Heart left ventricle (tissue), 16 donors: ENCODE measurements around the gene RSPRY1. TPM values are rescaled to one million over a fixed set of nuclear protein-coding genes. Genes with fewer than 3 reads are reported as not detected.

Source experiments
- ATAC-seq, 4 donors: fragments of 200-7000 bp; cut with Tn5 transposase; one replicate each; pipeline ENCODE4 v1.9.1; 2020 to 2022; ENCODE audit warnings: moderate library complexity in 4 of 4, mild to moderate bottlenecking in 3 of 4, moderate number of reproducible peaks in 1 of 4
- DNase-seq, 5 donors: peaks; one replicate each; pipeline ENCODE4 v3.0.0-alpha.2; 2020
- H3K27ac ChIP-seq, 12 donors: fragments of 200-600 bp; sonication (generic) in 4 of 12; one replicate each; pipeline versions ENCODE4 v1.5.0 to v1.8.0; 2016 to 2022; ENCODE audit warnings: mild to moderate bottlenecking in 2 of 12
- H3K27me3 ChIP-seq, 9 donors: fragments of 200-600 bp; sonication (generic) in 2 of 9; one replicate each; pipeline versions ENCODE4 v1.5.1 to v1.8.0; 2016 to 2022; ENCODE audit warnings: mild to moderate bottlenecking in 3 of 9
- H3K36me3 ChIP-seq, 9 donors: fragments of 200-600 bp; sonication (generic) in 2 of 9; one replicate each; pipeline versions ENCODE4 v1.5.0 to v1.8.0; 2018 to 2022; ENCODE audit warnings: mild to moderate bottlenecking in 2 of 9
- H3K4me1 ChIP-seq, 12 donors: fragments of 200-600 bp; sonication (generic) in 4 of 12; one replicate each; pipeline versions ENCODE4 v1.5.0 to v1.8.0; 2016 to 2022; ENCODE audit warnings: mild to moderate bottlenecking in 3 of 12
- H3K4me3 ChIP-seq, 12 donors: fragments of 200-600 bp; sonication (generic) in 4 of 12; one replicate each; pipeline versions ENCODE4 v1.5.0 to v1.8.0; 2017 to 2022; ENCODE audit warnings: mild to moderate bottlenecking in 9 of 12, moderate library complexity in 4 of 12
- H3K9me3 ChIP-seq, 12 donors: fragments of 200-600 bp; sonication (generic) in 4 of 12; one replicate each; pipeline versions ENCODE4 v1.5.0 to v1.8.0; 2016 to 2022; ENCODE audit warnings: mild to moderate bottlenecking in 1 of 12
- POLR2A ChIP-seq, 2 donors: fragments of 450-650 bp; IDR thresholded peaks; one replicate each; pipeline ENCODE4 v1.6.1; 2017; ENCODE audit warnings: antibody characterized with exemption in 2 of 2, mild to moderate bottlenecking in 2 of 2, moderate library complexity in 2 of 2
- WGBS, 4 donors: extraction: QIAGEN DNeasy Blood & Tissue Kit in 2 of 4; methylation state at CpG; one replicate each; pipeline versions ENCODE4 v1.1.5 to v1.1.7; 2013 to 2018; 5-methylcytosine and 5-hydroxymethylcytosine counted together
- intact Hi-C, 10 donors: fragments of 100-400 bp; cut with DNase I; formaldehyde crosslinking; loops; one replicate each; pipeline versions ENCODE4 v1.11.1 to v1.14.2; 2022
- polyA plus RNA-seq, 2 donors: library from polyadenylated mRNA; stranded (reverse); fragments of 200-250 nt; gene quantifications; one replicate each; pipeline ENCODE4 v1.2.3, GENCODE V29; 2013
- total RNA-seq, 9 donors: library from RNA; depleted of rRNA in 2 of 9; stranded (reverse); fragments of >200 nt in 2 of 9; fragmentation: NEBNext Ultra II Directional in 3 of 9; extraction: Animal tissue kit (Norgen Biotek cat#: 25700) in 3 of 9; gene quantifications; one replicate each; pipeline versions ENCODE4 v1.1.0 to v1.2.4, GENCODE V29; 2016 to 2023
- TF ChIP-seq, protein P1 (sequence below), 12 donors: fragments of 200-600 bp; sonication (generic) in 4 of 12; IDR thresholded peaks; one replicate each; pipeline versions ENCODE4 v1.5.0 to v1.8.0; 2018 to 2022; ENCODE audit warnings: antibody characterized with exemption in 12 of 12, mild to moderate bottlenecking in 5 of 12
- donor health status: ischemic (EF 13 %, LVEDD 7.1; RV severe dilation, severe dysfunction).
- donor health status: healthy with polysubstance abuse.
- donor health status: DM: no; HTN: yes; CAD: no.
- donor health status: DM: no; HTN: no; CAD: no.
- donor health status: ischemic (EF 25% LVEDD 6.9; RV normal size, moderate dysfunction).
- donor health status: ischemic (EF 25% LVEDD 5.7; RV mildly dilated, moderate dysfunction).
- donor health status: healthy.
- donor health status: DM: yes; HTN: yes; CAD: no.
- donor health status: ischemic (EF 35%, LVEDD 5.7; RV mildly dilated, moderate dysfunction).
- donor health status: nonischemic (EF 11% LVEDD 7.7; RV severe dilation, severe dysfunction).
- donor health status: DM: yes; HTN: yes; CAD: no.
- donor health status: PGD.
- donor health status: ischemic (EF 29% LVEDD 5.4; RV normal size, mild dysfunction).
- donor health status: nonischemic (EF 23%, LVEDD 6.1; RV moderate dilation, normal function).

RSPRY1 gene
- total and polyA plus RNA-seq, 11 donors = 5.4 to 22.9 (median 17.1) TPM

- ATAC-seq = no peak
- Histone ChIP-seq H3K27me3 (no peaks in the 10 kb centered on the region), H3K36me3 (peaks cover 0 to 93% (median 77%) of the 10 kb centered on the region in 9 donors), H3K4me1 (peaks cover 0 to 19% (median 0%) of the 10 kb centered on the region in 12 donors), H3K4me3 (no peak overlapping the region), H3K27ac (no peak overlapping the region), H3K9me3 (no peaks in the 10 kb centered on the region)
- TF ChIP-seq POLR2A (IDR thresholded peaks at IDR 0.05) = no peak
- TF ChIP-seq, protein P1, sequence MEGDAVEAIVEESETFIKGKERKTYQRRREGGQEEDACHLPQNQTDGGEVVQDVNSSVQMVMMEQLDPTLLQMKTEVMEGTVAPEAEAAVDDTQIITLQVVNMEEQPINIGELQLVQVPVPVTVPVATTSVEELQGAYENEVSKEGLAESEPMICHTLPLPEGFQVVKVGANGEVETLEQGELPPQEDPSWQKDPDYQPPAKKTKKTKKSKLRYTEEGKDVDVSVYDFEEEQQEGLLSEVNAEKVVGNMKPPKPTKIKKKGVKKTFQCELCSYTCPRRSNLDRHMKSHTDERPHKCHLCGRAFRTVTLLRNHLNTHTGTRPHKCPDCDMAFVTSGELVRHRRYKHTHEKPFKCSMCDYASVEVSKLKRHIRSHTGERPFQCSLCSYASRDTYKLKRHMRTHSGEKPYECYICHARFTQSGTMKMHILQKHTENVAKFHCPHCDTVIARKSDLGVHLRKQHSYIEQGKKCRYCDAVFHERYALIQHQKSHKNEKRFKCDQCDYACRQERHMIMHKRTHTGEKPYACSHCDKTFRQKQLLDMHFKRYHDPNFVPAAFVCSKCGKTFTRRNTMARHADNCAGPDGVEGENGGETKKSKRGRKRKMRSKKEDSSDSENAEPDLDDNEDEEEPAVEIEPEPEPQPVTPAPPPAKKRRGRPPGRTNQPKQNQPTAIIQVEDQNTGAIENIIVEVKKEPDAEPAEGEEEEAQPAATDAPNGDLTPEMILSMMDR (IDR thresholded peaks at IDR 0.05) = no peak
- intact Hi-C loops = loop anchor here in 2 of 10 donors (5.0 to 10.0 kb wide), 2 partner anchors 49 to 212 kb away; no protein-coding TSS in a partner anchor
- 62 to 82% (median 74%) methylated on average over 4 of the region's 4 CpGs for WGBS, 4 donors
- no peak for DNase-seq
Observed at GRCh38 chr16:57156351-57156703, 29.8 kb upstream of the RSPRY1 start.

GRCh38 chr16:57157533-57157932 is 28.6 kb upstream of the RSPRY1 start:
- intact Hi-C loops = loop anchor here in 2 of 10 donors (5.0 to 10.0 kb wide), 2 partner anchors 50 to 213 kb away; no protein-coding TSS in a partner anchor
- peaks cover 0 to 95% (median 81%) of the 10 kb centered on the region in 9 donors for H3K36me3 ChIP-seq
- ATAC-seq (no peak), DNase-seq (no peak)
- H3K27ac ChIP-seq = no peak overlapping the region
- TF ChIP-seq POLR2A (IDR thresholded peaks at IDR 0.05) = no peak
- TF ChIP-seq, protein P1 (IDR thresholded peaks at IDR 0.05) = no peak
- no peaks in the 10 kb centered on the region for H3K9me3 ChIP-seq
- H3K4me1 ChIP-seq = peaks cover 0 to 10% (median 0%) of the 10 kb centered on the region in 12 donors
- no peak overlapping the region for H3K4me3 ChIP-seq
- H3K27me3 ChIP-seq = no peaks in the 10 kb centered on the region
- 93 to 100% (median 99%) methylated on average over 1 of the region's 1 CpG for WGBS, 4 donors

DNA sequence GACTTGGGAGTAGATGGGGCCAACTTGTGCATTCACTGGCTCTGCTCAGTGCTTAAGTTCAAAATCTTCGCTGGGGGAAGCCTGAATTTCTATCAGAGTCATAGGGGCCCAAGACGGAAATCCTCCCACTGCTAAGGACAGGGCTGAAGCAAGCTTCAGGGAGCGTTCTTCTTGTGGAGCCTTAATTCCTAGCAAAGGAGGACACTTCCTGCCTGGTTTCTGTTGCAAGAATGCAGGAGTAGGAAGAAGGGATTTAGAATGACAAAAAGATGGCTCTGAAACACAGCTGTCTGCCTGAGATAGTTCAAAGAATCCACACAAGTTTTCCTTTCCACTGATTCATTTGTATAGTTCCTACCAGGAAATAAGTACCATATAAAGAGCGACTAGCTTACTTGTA is 26.7 kb upstream of the RSPRY1 start:
- H3K27me3 ChIP-seq = no peaks in the 10 kb centered on the region
- ATAC-seq = no peak
- no peaks in the 10 kb centered on the region for H3K9me3 ChIP-seq
- no peak overlapping the region for H3K4me3 ChIP-seq
- TF ChIP-seq, protein P1 (IDR thresholded peaks at IDR 0.05) = no peak
- no peak for TF ChIP-seq POLR2A (IDR thresholded peaks at IDR 0.05)
- 64 to 76% (median 69%) methylated on average over 4 of the region's 4 CpGs for WGBS, 4 donors
- intact Hi-C loops = loop anchor here in 2 of 10 donors (5.0 to 10.0 kb wide), 2 partner anchors 52 to 215 kb away; no protein-coding TSS in a partner anchor
- H3K27ac ChIP-seq = no peak overlapping the region
- peaks cover 0 to 10% (median 0%) of the 10 kb centered on the region in 12 donors for H3K4me1 ChIP-seq
- DNase-seq = no peak
- H3K36me3 ChIP-seq = peaks cover 0 to 95% (median 81%) of the 10 kb centered on the region in 9 donors

- no peak for DNase-seq
- Histone ChIP-seq H3K9me3 (no peaks in the 10 kb centered on the region), H3K36me3 (peaks cover 0 to 88% (median 67%) of the 10 kb centered on the region in 9 donors), H3K27me3 (no peaks in the 10 kb centered on the region), H3K4me3 (no peak overlapping the region), H3K27ac (no peak overlapping the region), H3K4me1 (peaks cover 0 to 30% (median 12%) of the 10 kb centered on the region in 12 donors)
- ATAC-seq = no peak
- TF ChIP-seq, protein P1 (IDR thresholded peaks at IDR 0.05) = no peak
- no peak for TF ChIP-seq POLR2A (IDR thresholded peaks at IDR 0.05)
- intact Hi-C loops = loop anchor here in 1 of 10 donors (10.0 kb wide), 1 partner anchor 199 kb away; the partner anchor contains the start of gene CETP
- 68 to 86% (median 78%) methylated on average over 1 of the region's 1 CpG for WGBS, 4 donors
Observed at GRCh38 chr16:57163842-57164241, 22.3 kb upstream of the RSPRY1 start.
